A673 (cell line): Measurements from ENCODE around the gene CACHD1. TPM values are rescaled to one million over a fixed set of nuclear protein-coding genes. Genes with fewer than 3 reads are reported as not detected.

Experiments
- BruUV-seq: library from RNA; stranded (reverse); fragments of 400-500 nt; replicated peaks from 2 replicates; lab custom pipeline; 2021; lab: Mats Ljungman, UMichigan
- CTCF ChIA-PET: fragments of 300-600 bp; sonication (Branson Sonifier 250); formaldehyde crosslinking; loops from one replicate; lab custom pipeline; 2022; ENCODE audit warnings: antibody characterized with exemption; lab: Charles Lee
- POLR2A ChIA-PET: fragments of 300-600 bp; sonication (Branson Sonifier 250); formaldehyde crosslinking; loops from one replicate; lab custom pipeline; 2022; ENCODE audit warnings: antibody characterized with exemption; ENCODE audit not compliant: low non-redundant PET; lab: Charles Lee
- DNase-seq: peaks from one replicate; pipeline ENCODE4 v3.0.0-alpha.2; 2015; ENCODE audit warnings: low spot score
- H3K27ac ChIP-seq: fragments of 200-600 bp; sonication (generic); 2 replicates; pipeline ENCODE4 v1.5.1; 2016; ENCODE audit warnings: mixed run types, low read depth, mild to moderate bottlenecking, mixed read lengths, antibody characterized with exemption, low read length; ENCODE audit not compliant: poor library complexity, severe bottlenecking
- H3K27me3 ChIP-seq: fragments of 200-600 bp; sonication (generic); replicated peaks from 2 replicates; pipeline ENCODE4 v1.6.1; 2017; ENCODE audit warnings: mixed run types, low read depth, mild to moderate bottlenecking, mixed read lengths, antibody characterized with exemption, low read length; ENCODE audit not compliant: insufficient read depth, poor library complexity
- H3K36me3 ChIP-seq: fragments of 200-600 bp; sonication (generic); 2 replicates; pipeline ENCODE4 v1.6.1; 2016; ENCODE audit warnings: mixed run types, mild to moderate bottlenecking, mixed read lengths, antibody characterized with exemption, low read length; ENCODE audit not compliant: insufficient read depth, poor library complexity, severe bottlenecking
- H3K4me1 ChIP-seq: fragments of 200-600 bp; sonication (generic); 2 replicates; pipeline ENCODE4 v1.6.1; 2017; ENCODE audit warnings: mixed run types, mild to moderate bottlenecking, mixed read lengths, antibody characterized with exemption, low read length; ENCODE audit not compliant: insufficient read depth, poor library complexity, severe bottlenecking
- H3K4me3 ChIP-seq: fragments of 200-600 bp; sonication (generic); 2 replicates; pipeline ENCODE4 v1.5.1; 2016; ENCODE audit warnings: low read depth, mixed run types, mild to moderate bottlenecking, mixed read lengths, low read length; ENCODE audit not compliant: poor library complexity, severe bottlenecking
- H3K9me3 ChIP-seq: fragments of 200-600 bp; sonication (generic); 2 replicates; pipeline ENCODE4 v1.6.1; 2016; ENCODE audit warnings: mixed run types, low read depth, mild to moderate bottlenecking, mixed read lengths, antibody characterized with exemption, low read length; ENCODE audit not compliant: poor library complexity, severe bottlenecking
- EZH2 ChIP-seq: fragments of 200-600 bp; sonication (generic); IDR thresholded peaks from 2 replicates; pipeline ENCODE4 v1.6.1; 2017; ENCODE audit warnings: borderline replicate concordance, low read depth, mild to moderate bottlenecking, mixed read lengths, antibody characterized with exemption, low read length; ENCODE audit not compliant: poor library complexity, severe bottlenecking
- intact Hi-C: fragments of 100-400 bp; cut with micrococcal nuclease; formaldehyde crosslinking; loops from one replicate; pipeline ENCODE4 v1.10.0; 2022; ENCODE audit not compliant: unreplicated experiment
- total RNA-seq: library from RNA; stranded (reverse); gene quantifications from 2 replicates; pipeline ENCODE4 v1.2.3, GENCODE V29; 2021
- TF ChIP-seq, protein P1 (sequence below): fragments of 300-800, 200-600 bp; sonication (generic); conservative IDR thresholded peaks from 2 replicates; pipeline ENCODE4 v1.5.1; 2017; ENCODE audit warnings: low read depth, mild to moderate bottlenecking, antibody characterized with exemption, low read length, moderate library complexity, mixed read lengths

The CACHD1 gene
- total RNA-seq, 1 experiment from 2014 or later, result 39.2 TPM

DNA sequence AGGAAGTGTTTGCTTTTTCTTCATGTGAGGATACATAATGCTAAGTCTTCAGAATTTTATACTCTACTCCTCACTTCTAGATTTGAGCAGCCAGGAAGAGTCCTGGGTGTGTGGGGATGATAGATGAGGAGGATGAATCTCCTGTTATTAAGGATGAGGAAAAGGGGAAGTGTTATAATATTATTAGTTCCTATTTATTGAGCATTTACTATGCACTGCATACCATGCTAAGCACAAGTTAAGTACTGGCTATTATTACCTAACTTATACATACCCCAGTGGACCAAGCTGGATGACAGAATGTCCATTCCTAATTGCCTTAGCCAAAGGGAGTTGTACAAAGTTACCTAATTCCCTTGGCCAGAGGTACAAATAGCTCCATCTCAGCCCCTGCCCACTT, 19.8 kb downstream of the CACHD1 start:
- Histone ChIP-seq H3K4me1 (peaks cover 66% of the 10 kb centered on the region), H3K36me3 (no peaks in the 10 kb centered on the region), H3K27me3 (no peaks in the 10 kb centered on the region), H3K4me3 (no peak overlapping the region), H3K9me3 (no peaks in the 10 kb centered on the region), H3K27ac (peak overlapping the region; percentile 38)
- intact Hi-C loops, result loop anchor here (10.0 kb wide), 1 partner anchor 225 kb away; no protein-coding TSS in a partner anchor
- TF ChIP-seq EZH2, result no peak
- TF ChIP-seq, protein P1, sequence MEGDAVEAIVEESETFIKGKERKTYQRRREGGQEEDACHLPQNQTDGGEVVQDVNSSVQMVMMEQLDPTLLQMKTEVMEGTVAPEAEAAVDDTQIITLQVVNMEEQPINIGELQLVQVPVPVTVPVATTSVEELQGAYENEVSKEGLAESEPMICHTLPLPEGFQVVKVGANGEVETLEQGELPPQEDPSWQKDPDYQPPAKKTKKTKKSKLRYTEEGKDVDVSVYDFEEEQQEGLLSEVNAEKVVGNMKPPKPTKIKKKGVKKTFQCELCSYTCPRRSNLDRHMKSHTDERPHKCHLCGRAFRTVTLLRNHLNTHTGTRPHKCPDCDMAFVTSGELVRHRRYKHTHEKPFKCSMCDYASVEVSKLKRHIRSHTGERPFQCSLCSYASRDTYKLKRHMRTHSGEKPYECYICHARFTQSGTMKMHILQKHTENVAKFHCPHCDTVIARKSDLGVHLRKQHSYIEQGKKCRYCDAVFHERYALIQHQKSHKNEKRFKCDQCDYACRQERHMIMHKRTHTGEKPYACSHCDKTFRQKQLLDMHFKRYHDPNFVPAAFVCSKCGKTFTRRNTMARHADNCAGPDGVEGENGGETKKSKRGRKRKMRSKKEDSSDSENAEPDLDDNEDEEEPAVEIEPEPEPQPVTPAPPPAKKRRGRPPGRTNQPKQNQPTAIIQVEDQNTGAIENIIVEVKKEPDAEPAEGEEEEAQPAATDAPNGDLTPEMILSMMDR, result no peak
- BruUV-seq, result no TSS peak
- DNase-seq, result no peak
- POLR2A ChIA-PET, result no interaction called here
- CTCF ChIA-PET, result no interaction called here

DNA sequence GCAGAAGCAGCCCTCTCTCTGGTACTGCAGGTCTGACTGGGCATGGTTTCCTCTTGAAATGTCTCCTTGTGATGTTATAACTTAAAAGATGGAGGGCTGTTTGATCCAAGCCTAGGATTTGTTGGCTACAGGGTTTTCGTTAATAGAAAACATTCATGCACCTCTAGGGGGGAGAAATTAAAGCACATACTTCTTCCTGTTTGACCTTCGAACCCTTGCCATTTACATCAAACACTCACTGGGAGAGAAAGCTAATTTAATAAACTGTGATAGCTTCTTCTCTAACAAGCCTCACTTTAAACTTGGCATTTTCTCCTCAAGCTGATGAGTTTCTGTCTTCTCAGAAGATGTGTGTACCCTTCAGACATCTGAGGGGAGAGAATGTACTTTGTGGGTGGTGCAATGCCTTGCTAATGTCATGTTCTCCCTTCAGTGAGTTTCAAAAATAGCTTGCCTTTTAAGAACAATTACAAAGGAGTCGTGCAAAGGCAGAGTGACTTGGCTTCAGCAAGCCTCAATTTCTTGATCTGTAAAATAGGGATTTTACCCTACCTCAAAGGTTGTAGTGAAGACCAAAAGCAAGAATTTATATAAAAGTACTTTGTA, 20.4 kb downstream of the CACHD1 start:
- intact Hi-C loops, result no loop called here
- no peak overlapping the region for H3K4me3 ChIP-seq
- TF ChIP-seq, protein P1, result no peak
- no peak for TF ChIP-seq EZH2
- no peak overlapping the region for H3K27ac ChIP-seq
- ChIA-PET CTCF (no interaction called here), POLR2A (no interaction called here)
- DNase-seq, result no peak
- peaks cover 70% of the 10 kb centered on the region for H3K4me1 ChIP-seq
- H3K36me3 ChIP-seq, result no peaks in the 10 kb centered on the region
- no peaks in the 10 kb centered on the region for H3K27me3 ChIP-seq
- BruUV-seq, result no TSS peak
- H3K9me3 ChIP-seq, result no peaks in the 10 kb centered on the region

DNA sequence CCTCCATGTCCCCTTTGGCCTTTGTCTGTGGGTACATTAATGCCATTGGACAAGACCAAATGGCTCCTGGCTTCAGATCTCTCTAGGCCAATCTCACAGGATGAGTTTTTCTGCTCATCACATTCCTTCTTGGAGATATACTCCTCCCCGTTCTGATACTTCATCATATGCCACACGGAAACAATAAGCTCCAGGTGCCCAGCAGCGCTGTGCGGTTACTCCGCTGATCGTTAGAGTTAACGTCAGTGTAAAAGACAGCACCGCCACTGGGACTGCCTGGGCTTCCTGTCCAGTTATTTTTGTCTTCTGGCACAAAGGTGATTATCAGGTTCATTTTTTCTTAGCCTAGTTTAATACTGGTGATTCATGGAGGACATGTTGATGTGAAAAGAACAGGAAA, 22.5 kb downstream of the CACHD1 start:
- Histone ChIP-seq H3K4me1 (peaks cover 85% of the 10 kb centered on the region), H3K27me3 (no peaks in the 10 kb centered on the region), H3K27ac (peak overlapping the region; percentile 38), H3K9me3 (no peaks in the 10 kb centered on the region), H3K4me3 (no peak overlapping the region), H3K36me3 (no peaks in the 10 kb centered on the region)
- TF ChIP-seq EZH2, result no peak
- TF ChIP-seq, protein P1, result no peak
- ChIA-PET POLR2A (no interaction called here), CTCF (interaction anchor here (0.7 to 1.0 kb wide), 2 partner anchors 9 to 105 kb away, joined by 3 read pairs; no protein-coding TSS in a partner anchor)
- intact Hi-C loops, result no loop called here
- DNase-seq, result no peak
- no TSS peak for BruUV-seq
